WTC11 (cell line): Measurements from ENCODE around the gene CACNA2D4. TPM values are rescaled to one million over a fixed set of nuclear protein-coding genes. Genes with fewer than 3 reads are reported as not detected.

ENCODE experiments used
- ATF3 ChIP-seq: sonication (generic); formaldehyde crosslinking; conservative IDR thresholded peaks from 2 replicates; pipeline ENCODE4 v1.8.1; 2022; ENCODE audit warnings: mild to moderate bottlenecking, missing genetic modification reagents
- CBFB ChIP-seq: sonication (generic); formaldehyde crosslinking; IDR thresholded peaks from 2 replicates; pipeline ENCODE4 v1.8.1; 2022; ENCODE audit warnings: mild to moderate bottlenecking, low read depth, missing genetic modification reagents
- ELF4 ChIP-seq: sonication (generic); formaldehyde crosslinking; IDR thresholded peaks from 2 replicates; pipeline ENCODE4 v1.8.1; 2022; ENCODE audit warnings: low read depth, mild to moderate bottlenecking, moderate library complexity, missing genetic modification reagents
- EMX1 ChIP-seq: fragments of 250-450 bp; sonication (Bioruptor Pico); IDR thresholded peaks from 2 replicates; pipeline ENCODE4 v1.8.0; 2021; ENCODE audit warnings: mild to moderate bottlenecking
- ESRRA ChIP-seq: sonication (generic); formaldehyde crosslinking; IDR thresholded peaks from 2 replicates; pipeline ENCODE4 v1.8.1; 2022; ENCODE audit warnings: mild to moderate bottlenecking, missing genetic modification reagents, borderline replicate concordance
- HMGA2 ChIP-seq: fragments of 250-450 bp; sonication (Bioruptor Pico); IDR thresholded peaks from 2 replicates; pipeline ENCODE4 v1.4.0; 2021; ENCODE audit warnings: mild to moderate bottlenecking, moderate library complexity
- JAZF1 ChIP-seq: fragments of 250-450 bp; sonication (Bioruptor Pico); IDR thresholded peaks from 2 replicates; pipeline ENCODE4 v1.9.0; 2021; ENCODE audit warnings: moderate library complexity, mild to moderate bottlenecking, inconsistent platforms
- MXD4 ChIP-seq: fragments of 250-450 bp; sonication (Bioruptor Pico); IDR thresholded peaks from 2 replicates; pipeline ENCODE4 v1.8.0; 2021; ENCODE audit warnings: mild to moderate bottlenecking, moderate library complexity, borderline replicate concordance
- NFATC4 ChIP-seq: fragments of 250-450 bp; sonication (Bioruptor Pico); IDR thresholded peaks from 2 replicates; pipeline ENCODE4 v1.9.0; 2021; ENCODE audit warnings: mild to moderate bottlenecking
- NR3C1 ChIP-seq: sonication (generic); formaldehyde crosslinking; conservative IDR thresholded peaks from 2 replicates; pipeline ENCODE4 v1.8.1; 2023; ENCODE audit warnings: low read depth, mild to moderate bottlenecking, missing genetic modification reagents
- SMAD3 ChIP-seq: sonication (generic); formaldehyde crosslinking; IDR thresholded peaks from 2 replicates; pipeline ENCODE4 v1.8.0; 2022; ENCODE audit warnings: missing genetic modification reagents, mild to moderate bottlenecking, borderline replicate concordance
- SOX15 ChIP-seq: fragments of 250-450 bp; sonication (Bioruptor Pico); IDR thresholded peaks from 2 replicates; pipeline ENCODE4 v1.9.0; 2021; ENCODE audit warnings: mild to moderate bottlenecking
- TCF7 ChIP-seq: sonication (generic); formaldehyde crosslinking; IDR thresholded peaks from 2 replicates; pipeline ENCODE4 v1.8.0; 2022; ENCODE audit warnings: mild to moderate bottlenecking, low read depth, missing genetic modification reagents, moderate library complexity
- TP53 ChIP-seq: sonication (generic); formaldehyde crosslinking; IDR thresholded peaks from 2 replicates; pipeline ENCODE4 v1.8.1; 2023; ENCODE audit warnings: mild to moderate bottlenecking, missing genetic modification reagents
- ZBTB21 ChIP-seq: sonication (generic); formaldehyde crosslinking; IDR thresholded peaks from 2 replicates; pipeline ENCODE4 v1.8.1; 2023; ENCODE audit warnings: mild to moderate bottlenecking, missing genetic modification reagents, borderline replicate concordance
- ZNF121 ChIP-seq: sonication (generic); formaldehyde crosslinking; IDR thresholded peaks from 2 replicates; pipeline ENCODE4 v1.8.0; 2023; ENCODE audit warnings: missing genetic modification reagents
- ZNF138 ChIP-seq: sonication (generic); formaldehyde crosslinking; conservative IDR thresholded peaks from 2 replicates; pipeline ENCODE4 v1.8.1; 2022; ENCODE audit warnings: mild to moderate bottlenecking, moderate library complexity, missing genetic modification reagents
- ZNF219 ChIP-seq: sonication (generic); formaldehyde crosslinking; IDR thresholded peaks from 2 replicates; pipeline ENCODE4 v1.8.0; 2023; ENCODE audit warnings: missing genetic modification reagents, mild to moderate bottlenecking, borderline replicate concordance
- ZNF232 ChIP-seq: sonication (generic); formaldehyde crosslinking; IDR thresholded peaks from 2 replicates; pipeline ENCODE4 v1.8.0; 2022; ENCODE audit warnings: mild to moderate bottlenecking, missing genetic modification reagents
- ZNF263 ChIP-seq: sonication (generic); formaldehyde crosslinking; IDR thresholded peaks from 2 replicates; pipeline ENCODE4 v1.8.1; 2022; ENCODE audit warnings: low read depth, mild to moderate bottlenecking, moderate library complexity, missing genetic modification reagents
- ZNF317 ChIP-seq: sonication (generic); formaldehyde crosslinking; IDR thresholded peaks from 2 replicates; pipeline ENCODE4 v1.8.1; 2023; ENCODE audit warnings: low read depth, mild to moderate bottlenecking, moderate library complexity, missing genetic modification reagents, borderline replicate concordance
- ZNF396 ChIP-seq: fragments of 250-450 bp; sonication (Bioruptor Pico); IDR thresholded peaks from 2 replicates; pipeline ENCODE4 v1.8.0; 2021; ENCODE audit warnings: mild to moderate bottlenecking, moderate library complexity, borderline replicate concordance
- ZNF416 ChIP-seq: fragments of 250-450 bp; sonication (Bioruptor Pico); IDR thresholded peaks from 2 replicates; pipeline ENCODE4 v1.9.0; 2021; ENCODE audit warnings: mild to moderate bottlenecking, inconsistent platforms
- ZNF423 ChIP-seq: fragments of 250-450 bp; sonication (Bioruptor Pico); IDR thresholded peaks from 2 replicates; pipeline ENCODE4 v2.1.2; 2022; ENCODE audit warnings: mild to moderate bottlenecking, moderate library complexity
- ZNF671 ChIP-seq: fragments of 250-450 bp; sonication (Bioruptor Pico); IDR thresholded peaks from 2 replicates; pipeline ENCODE4 v1.8.0; 2021; ENCODE audit warnings: mild to moderate bottlenecking
- ZSCAN18 ChIP-seq: fragments of 250-450 bp; sonication (Bioruptor Pico); IDR thresholded peaks from 2 replicates; pipeline ENCODE4 v2.1.2; 2022; ENCODE audit warnings: mild to moderate bottlenecking, moderate library complexity
- total RNA-seq: library from RNA; stranded (reverse); gene quantifications from 3 replicates; pipeline ENCODE4 v1.2.3, GENCODE V29; 2021
- TF ChIP-seq, protein P1 (sequence below): sonication (generic); formaldehyde crosslinking; IDR thresholded peaks from 2 replicates; pipeline ENCODE4 v1.8.1; 2023; ENCODE audit warnings: mild to moderate bottlenecking, missing genetic modification reagents
- TF ChIP-seq, protein P2 (sequence below): sonication (generic); formaldehyde crosslinking; IDR thresholded peaks from 2 replicates; pipeline ENCODE4 v1.8.1; 2023; ENCODE audit warnings: mild to moderate bottlenecking, missing genetic modification reagents, moderate library complexity
- TF ChIP-seq, protein P3 (sequence below): sonication (generic); formaldehyde crosslinking; IDR thresholded peaks from 2 replicates; pipeline ENCODE4 v1.8.0; 2022; ENCODE audit warnings: mild to moderate bottlenecking, missing genetic modification reagents
- TF ChIP-seq, protein P4 (sequence below): sonication (generic); formaldehyde crosslinking; IDR thresholded peaks from 2 replicates; pipeline ENCODE4 v1.8.0; 2022; ENCODE audit warnings: mild to moderate bottlenecking, missing genetic modification reagents

Gene CACNA2D4
- total RNA-seq, 1 experiment from 2014 or later = 0.04 TPM

GRCh38 chr12:1830981-1831963, 87.2 kb downstream of the CACNA2D4 start (continued):
- no peak for TF ChIP-seq ZSCAN18 (CRISPR knock-in tag)
- no peak for TF ChIP-seq ZNF263 (CRISPR knock-in tag)
- no peak for TF ChIP-seq ZNF423 (CRISPR knock-in tag)
- TF ChIP-seq TP53 (CRISPR knock-in tag) = peak; percentile 93
- 0 out of 2 replicates have a peak, but pooled peaks have one; percentile 51 for TF ChIP-seq NR3C1 (CRISPR knock-in tag)
- TF ChIP-seq ESRRA (CRISPR knock-in tag) = no peak
- TF ChIP-seq NFATC4 (CRISPR knock-in tag) = no peak
- TF ChIP-seq, protein P1, sequence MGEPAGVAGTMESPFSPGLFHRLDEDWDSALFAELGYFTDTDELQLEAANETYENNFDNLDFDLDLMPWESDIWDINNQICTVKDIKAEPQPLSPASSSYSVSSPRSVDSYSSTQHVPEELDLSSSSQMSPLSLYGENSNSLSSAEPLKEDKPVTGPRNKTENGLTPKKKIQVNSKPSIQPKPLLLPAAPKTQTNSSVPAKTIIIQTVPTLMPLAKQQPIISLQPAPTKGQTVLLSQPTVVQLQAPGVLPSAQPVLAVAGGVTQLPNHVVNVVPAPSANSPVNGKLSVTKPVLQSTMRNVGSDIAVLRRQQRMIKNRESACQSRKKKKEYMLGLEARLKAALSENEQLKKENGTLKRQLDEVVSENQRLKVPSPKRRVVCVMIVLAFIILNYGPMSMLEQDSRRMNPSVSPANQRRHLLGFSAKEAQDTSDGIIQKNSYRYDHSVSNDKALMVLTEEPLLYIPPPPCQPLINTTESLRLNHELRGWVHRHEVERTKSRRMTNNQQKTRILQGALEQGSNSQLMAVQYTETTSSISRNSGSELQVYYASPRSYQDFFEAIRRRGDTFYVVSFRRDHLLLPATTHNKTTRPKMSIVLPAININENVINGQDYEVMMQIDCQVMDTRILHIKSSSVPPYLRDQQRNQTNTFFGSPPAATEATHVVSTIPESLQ (CRISPR knock-in tag) = peak; percentile 63; the same call in 1 of the 2 replicates
- no peak for TF ChIP-seq HMGA2 (CRISPR knock-in tag)
- no peak for TF ChIP-seq TCF7 (CRISPR knock-in tag)
- no peak for TF ChIP-seq EMX1
- TF ChIP-seq, protein P2, sequence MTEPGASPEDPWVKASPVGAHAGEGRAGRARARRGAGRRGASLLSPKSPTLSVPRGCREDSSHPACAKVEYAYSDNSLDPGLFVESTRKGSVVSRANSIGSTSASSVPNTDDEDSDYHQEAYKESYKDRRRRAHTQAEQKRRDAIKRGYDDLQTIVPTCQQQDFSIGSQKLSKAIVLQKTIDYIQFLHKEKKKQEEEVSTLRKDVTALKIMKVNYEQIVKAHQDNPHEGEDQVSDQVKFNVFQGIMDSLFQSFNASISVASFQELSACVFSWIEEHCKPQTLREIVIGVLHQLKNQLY (CRISPR knock-in tag) = no peak
- no peak for TF ChIP-seq ELF4
- TF ChIP-seq SMAD3 = peak; percentile 96
- TF ChIP-seq, protein P3, sequence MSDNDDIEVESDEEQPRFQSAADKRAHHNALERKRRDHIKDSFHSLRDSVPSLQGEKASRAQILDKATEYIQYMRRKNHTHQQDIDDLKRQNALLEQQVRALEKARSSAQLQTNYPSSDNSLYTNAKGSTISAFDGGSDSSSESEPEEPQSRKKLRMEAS = peak; percentile 60; the same call in 1 of the 2 replicates
- TF ChIP-seq, protein P4, sequence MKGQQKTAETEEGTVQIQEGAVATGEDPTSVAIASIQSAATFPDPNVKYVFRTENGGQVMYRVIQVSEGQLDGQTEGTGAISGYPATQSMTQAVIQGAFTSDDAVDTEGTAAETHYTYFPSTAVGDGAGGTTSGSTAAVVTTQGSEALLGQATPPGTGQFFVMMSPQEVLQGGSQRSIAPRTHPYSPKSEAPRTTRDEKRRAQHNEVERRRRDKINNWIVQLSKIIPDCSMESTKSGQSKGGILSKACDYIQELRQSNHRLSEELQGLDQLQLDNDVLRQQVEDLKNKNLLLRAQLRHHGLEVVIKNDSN (CRISPR knock-in tag) = peak; percentile 75; the same call in 1 of the 2 replicates
- no peak for TF ChIP-seq ATF3 (CRISPR knock-in tag)
- no peak for TF ChIP-seq ZNF416
- TF ChIP-seq ZNF121 (CRISPR knock-in tag) = no peak
- peak; percentile 86; the same call in 1 of the 2 replicates for TF ChIP-seq CBFB (CRISPR knock-in tag)
- TF ChIP-seq ZBTB21 (CRISPR knock-in tag) = peak; percentile 87
- TF ChIP-seq ZNF138 (CRISPR knock-in tag) = 0 out of 2 replicates have a peak, but pooled peaks have one; percentile 68
- no peak for TF ChIP-seq MXD4 (CRISPR knock-in tag)
- no peak for TF ChIP-seq JAZF1 (CRISPR knock-in tag)
- TF ChIP-seq ZNF317 (CRISPR knock-in tag) = 0 out of 2 replicates have a peak, but pooled peaks have one; percentile 30
- peak; percentile 92 for TF ChIP-seq ZNF232 (CRISPR knock-in tag)
- TF ChIP-seq ZNF671 (CRISPR knock-in tag) = no peak
- TF ChIP-seq ZNF396 (CRISPR knock-in tag) = no peak
- no peak for TF ChIP-seq ZNF219 (CRISPR knock-in tag)
- TF ChIP-seq SOX15 (CRISPR knock-in tag) = no peak
